K562 (cell line): ENCODE results near the gene KRTAP10-4. TPM values are rescaled to one million over a fixed set of nuclear protein-coding genes. Genes with fewer than 3 reads are reported as not detected.

ENCODE experiments used
- AFF4 ChIP-seq: sonication (generic); formaldehyde crosslinking; IDR thresholded peaks from 2 replicates; pipeline ENCODE4 v1.8.0; 2023; ENCODE audit warnings: mild to moderate bottlenecking, missing genetic modification reagents
- CBX8 ChIP-seq: fragments of 200-600 bp; sonication (generic); IDR thresholded peaks from 2 replicates; pipeline ENCODE4 v1.6.1; 2012; ENCODE audit warnings: borderline replicate concordance, mixed run types, low read depth, mild to moderate bottlenecking, moderate library complexity, mixed read lengths, low read length, control low read depth, inconsistent platforms; ENCODE audit not compliant: poor library complexity, severe bottlenecking; ENCODE audit errors: extremely low read depth
- CEBPG ChIP-seq, 3 experiments: fragments of 200-800 bp in 1 of 3; sonication (Bioruptor generic) in 1 of 3; sonication (generic) in 1 of 3; formaldehyde crosslinking in 1 of 3; IDR thresholded peaks in 2 of 3; conservative IDR thresholded peaks in 1 of 3; 2 replicates each; pipeline versions ENCODE4 v1.6.1 to v1.8.0; 2016 to 2022; ENCODE audit warnings: missing compliant biosample characterization in 2 of 3, missing genetic modification characterization in 2 of 3, mild to moderate bottlenecking in 1 of 3, missing genetic modification reagents in 1 of 3
- CHCHD3 ChIP-seq: fragments of 250-450 bp; sonication (Bioruptor Pico); IDR thresholded peaks from 2 replicates; pipeline ENCODE4 v2.1.2; 2022; ENCODE audit warnings: mild to moderate bottlenecking
- CREB1 ChIP-seq, 2 experiments: sonication (generic) in 1 of 2; formaldehyde crosslinking in 1 of 2; IDR thresholded peaks; 2 replicates each; pipeline versions ENCODE4 v1.6.1 to v1.8.0; 2012 to 2022; ENCODE audit warnings: inconsistent platforms in 1 of 2, mild to moderate bottlenecking in 1 of 2, missing genetic modification reagents in 1 of 2, moderate library complexity in 1 of 2
- CREM ChIP-seq: IDR thresholded peaks from 2 replicates; pipeline ENCODE4 v1.6.1; 2014; ENCODE audit warnings: antibody characterized with exemption, low read depth
- JUND ChIP-seq, 2 experiments: IDR thresholded peaks; 2 replicates in 1 of 2; 3 replicates in 1 of 2; pipeline ENCODE4 v1.6.1; 2011; ENCODE audit warnings: borderline replicate concordance in 2 of 2, low read depth in 2 of 2, low read length in 2 of 2, improper control_type of control experiment in 1 of 2, missing biosample characterization in 1 of 2, missing genetic modification characterization in 1 of 2, missing genetic modification reagents in 1 of 2
- KAT2B ChIP-seq: IDR thresholded peaks from one replicate; pipeline ENCODE4 v1.6.1; 2012; ENCODE audit warnings: low read depth, mild to moderate bottlenecking, control low read depth, inconsistent platforms, low read length, moderate library complexity
- KLF13 ChIP-seq: fragments of 450-650 bp; IDR thresholded peaks from 2 replicates; pipeline ENCODE4 v1.6.1; 2016; ENCODE audit warnings: missing genetic modification characterization, low read depth, mild to moderate bottlenecking, missing compliant biosample characterization, moderate library complexity, borderline replicate concordance
- MAFK ChIP-seq: IDR thresholded peaks from 2 replicates; pipeline ENCODE4 v1.6.1; 2011; ENCODE audit warnings: low read length, improper control_type of control experiment
- NR1H2 ChIP-seq: sonication (generic); formaldehyde crosslinking; IDR thresholded peaks from 2 replicates; pipeline ENCODE4 v1.4.0; 2020; ENCODE audit warnings: mild to moderate bottlenecking, missing genetic modification reagents
- POLR2A ChIP-seq: fragments of 450-650 bp; conservative IDR thresholded peaks from 2 replicates; pipeline ENCODE4 v1.6.1; 2016
- POLR2AphosphoS5 ChIP-seq: IDR thresholded peaks from 2 replicates; pipeline ENCODE4 v1.6.1; 2011; ENCODE audit warnings: mild to moderate bottlenecking, low read depth, low read length, moderate library complexity; ENCODE audit not compliant: control insufficient read depth, insufficient read depth
- POLR2G ChIP-seq: fragments of 200-400 bp; formaldehyde crosslinking; IDR thresholded peaks from 2 replicates; pipeline ENCODE4 v1.6.1; 2017; ENCODE audit warnings: low read depth, mild to moderate bottlenecking, antibody characterized with exemption, low read length, moderate library complexity
- SIX5 ChIP-seq, 2 experiments: IDR thresholded peaks; 2 replicates each; pipeline ENCODE4 v1.6.1; 2011; ENCODE audit warnings: low read length in 2 of 2, borderline replicate concordance in 1 of 2, low read depth in 1 of 2, mild to moderate bottlenecking in 1 of 2, moderate library complexity in 1 of 2; ENCODE audit not compliant: insufficient read depth in 1 of 2
- SRSF7 ChIP-seq: fragments of 200-400 bp; formaldehyde crosslinking; optimal IDR thresholded peaks from 2 replicates; pipeline ENCODE3; 2017; ENCODE audit warnings: mild to moderate bottlenecking, low read depth, low read length
- STAT5B ChIP-seq: fragments of 250-450 bp; sonication (Bioruptor Pico); IDR thresholded peaks from 2 replicates; pipeline ENCODE4 v1.8.0; 2021; ENCODE audit warnings: mild to moderate bottlenecking, inconsistent platforms
- TSC22D4 ChIP-seq: fragments of 450-650 bp; IDR thresholded peaks from 2 replicates; pipeline ENCODE4 v1.6.1; 2016; ENCODE audit warnings: missing genetic modification characterization, missing biosample characterization, control low read depth
- ZFP30 ChIP-seq: fragments of 250-450 bp; sonication (Bioruptor Pico); IDR thresholded peaks from 2 replicates; pipeline ENCODE4 v1.8.0; 2022; ENCODE audit warnings: moderate library complexity, mild to moderate bottlenecking, inconsistent platforms, borderline replicate concordance
- ZNF41 ChIP-seq: fragments of 250-450 bp; sonication (Bioruptor Pico); conservative IDR thresholded peaks from 2 replicates; pipeline ENCODE4 v1.4.0; 2020; ENCODE audit warnings: mild to moderate bottlenecking
- ZNF584 ChIP-seq: fragments of 200-800 bp; sonication (Bioruptor generic); IDR thresholded peaks from 2 replicates; pipeline ENCODE4 v1.6.1; 2016; ENCODE audit warnings: low read depth, mild to moderate bottlenecking, missing genetic modification characterization, missing compliant biosample characterization
- polyA plus RNA-seq, 8 experiments: library from polyadenylated mRNA; depleted of rRNA in 4 of 8; stranded (reverse) in 5 of 8; unstranded in 3 of 8; fragments of >200 nt; fragmentation: Nextera tagmentation in 2 of 8; fragmentation: Illumina TruSeq in 1 of 8; extraction: Ambion mirVana in 2 of 8; extraction: Trizol in 1 of 8; gene quantifications; 2 replicates each; pipeline versions ENCODE4 v1.2.1 to v1.2.3, GENCODE V29; 2011 to 2014; ENCODE audit warnings: inconsistent platforms in 1 of 8, missing spikeins in 1 of 8
- total RNA-seq, 7 experiments: library from RNA; depleted of rRNA in 6 of 7; stranded (reverse); fragments of >200 nt in 6 of 7; fragmentation: Illumina TruSeq in 2 of 7; extraction: Trizol in 2 of 7; gene quantifications; 2 replicates each; pipeline versions ENCODE4 v1.2.1 to v1.2.3, GENCODE V29; 2011 to 2021; ENCODE audit warnings: low replicate concordance in 1 of 7
- TF ChIP-seq, protein P1 (sequence below): fragments of 450-650 bp; IDR thresholded peaks from one replicate; pipeline ENCODE4 v1.6.1; 2018; ENCODE audit warnings: mild to moderate bottlenecking, moderate library complexity; ENCODE audit not compliant: partially characterized antibody

Gene KRTAP10-4
- total and polyA plus RNA-seq, 9 of the 15 experiments (the other 6 are each of a cell fraction or from before 2014, with no cell fraction given), result not detected

- TF ChIP-seq CREB1 (IDR thresholded peaks at IDR 0.05) (no peak), CREB1 (CRISPR knock-in tag; IDR thresholded peaks at IDR 0.05) (peak; percentile 71), POLR2G (no peak), AFF4 (no peak), KLF13 (no peak), STAT5B (CRISPR knock-in tag) (no peak), SIX5 (IDR thresholded peaks at IDR 0.05; ENCODE audit: borderline replicate concordance in 1 of 2, insufficient read depth in 1 of 2, low read depth in 1 of 2, low read length in 2 of 2) (no peak), JUND (IDR thresholded peaks at IDR 0.05; ENCODE audit: borderline replicate concordance, low read depth, low read length) (peak; percentile 95), JUND (tag; IDR thresholded peaks at IDR 0.05; ENCODE audit: borderline replicate concordance, low read depth, low read length) (peak; percentile 98), CBX8 (no peak), CREM (peak; percentile 57; the same call in 1 of the 2 replicates), ZNF584 (CRISPR knock-in tag) (peak; percentile 87), POLR2AphosphoS5 (no peak), POLR2A (no peak), ZNF41 (CRISPR knock-in tag) (no peak), MAFK (no peak), SRSF7 (no peak), TSC22D4 (tag) (no peak), NR1H2 (CRISPR knock-in tag) (no peak), KAT2B (no peak), ZFP30 (CRISPR knock-in tag) (no peak), CEBPG (CRISPR knock-in tag; IDR thresholded peaks at IDR 0.05) (no peak), CEBPG (tag; conservative IDR thresholded peaks at IDR 0.05 in 1 of 2, IDR thresholded peaks at IDR 0.05 in 1 of 2) (peak; percentile 30 to 51; a peak in 1 of 4 replicates), CHCHD3 (no peak)
- TF ChIP-seq, protein P1, sequence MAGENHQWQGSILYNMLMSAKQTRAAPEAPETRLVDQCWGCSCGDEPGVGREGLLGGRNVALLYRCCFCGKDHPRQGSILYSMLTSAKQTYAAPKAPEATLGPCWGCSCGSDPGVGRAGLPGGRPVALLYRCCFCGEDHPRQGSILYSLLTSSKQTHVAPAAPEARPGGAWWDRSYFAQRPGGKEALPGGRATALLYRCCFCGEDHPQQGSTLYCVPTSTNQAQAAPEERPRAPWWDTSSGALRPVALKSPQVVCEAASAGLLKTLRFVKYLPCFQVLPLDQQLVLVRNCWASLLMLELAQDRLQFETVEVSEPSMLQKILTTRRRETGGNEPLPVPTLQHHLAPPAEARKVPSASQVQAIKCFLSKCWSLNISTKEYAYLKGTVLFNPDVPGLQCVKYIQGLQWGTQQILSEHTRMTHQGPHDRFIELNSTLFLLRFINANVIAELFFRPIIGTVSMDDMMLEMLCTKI, result no peak
Measured at GRCh38 chr21:44582055-44582454, 8.5 kb downstream of the KRTAP10-4 start (continued).
